Vagina (tissue), 2 donors: Measurements from ENCODE around the gene NSD2.

Experiments used
- CTCF ChIP-seq, 3 experiments: fragments of 450-650 bp in 2 of 3; fragments of 200-600 bp in 1 of 3; sonication (generic) in 1 of 3; IDR thresholded peaks; one replicate each; pipeline ENCODE4 v1.5.1; 2017 to 2019; ENCODE audit warnings: antibody characterized with exemption in 3 of 3, mild to moderate bottlenecking in 2 of 3, moderate library complexity in 2 of 3
- POLR2A ChIP-seq, 2 donors: fragments of 450-650 bp; IDR thresholded peaks; one replicate each; pipeline ENCODE4 v1.6.1; 2017; ENCODE audit warnings: antibody characterized with exemption in 2 of 2, mild to moderate bottlenecking in 2 of 2, moderate library complexity in 2 of 2
- POLR2AphosphoS5 ChIP-seq, 2 donors: sonication (generic); formaldehyde crosslinking; IDR thresholded peaks; one replicate each; pipeline ENCODE4 v1.9.0; 2017; ENCODE audit warnings: antibody characterized with exemption in 2 of 2, mild to moderate bottlenecking in 2 of 2, low read depth in 1 of 2; ENCODE audit not compliant: insufficient read depth in 1 of 2

- TF ChIP-seq CTCF (IDR thresholded peaks at IDR 0.05) (no peak), POLR2A (IDR thresholded peaks at IDR 0.05) (no peak), POLR2AphosphoS5 (IDR thresholded peaks at IDR 0.05; ENCODE audit: insufficient read depth in 1 of 2, low read depth in 1 of 2) (no peak)
Measured at GRCh38 chr4:1953335-1953734, 82.1 kb downstream of the NSD2 start.
